Small intestine (tissue), 7 donors: ENCODE data around the gene AMBRA1. TPM values are rescaled to one million over a fixed set of nuclear protein-coding genes. Genes with fewer than 3 reads are reported as not detected.
A peak's percentile ranks its signal among the peaks of the same experiment; 100 is the strongest.

Source experiments
- DNase-seq, 2 donors: peaks; one replicate each; pipeline versions ENCODE4 v3.0.0 to v3.0.0-alpha.2; 2013
- FAIRE-seq: peaks from 2 replicates; lab custom pipeline; 2012; peaks lifted over from hg19 to GRCh38; lab: Jason Lieb, UNC
- H3K27ac ChIP-seq, 3 donors: one replicate each; pipeline ENCODE4 v1.5.1; 2013; ENCODE audit warnings: low read length in 2 of 3, mild to moderate bottlenecking in 2 of 3, control low read depth in 1 of 3, inconsistent platforms in 1 of 3, low read depth in 1 of 3, moderate library complexity in 1 of 3
- H3K27me3 ChIP-seq, 3 donors: one replicate each; pipeline ENCODE4 v1.6.1; 2013; ENCODE audit warnings: low read length in 3 of 3, inconsistent platforms in 1 of 3; ENCODE audit not compliant: control insufficient read depth in 3 of 3, insufficient read depth in 3 of 3
- H3K36me3 ChIP-seq, 3 donors: one replicate each; pipeline ENCODE4 v1.6.1; 2013; ENCODE audit warnings: low read length in 3 of 3, inconsistent platforms in 1 of 3, low read depth in 1 of 3, mild to moderate bottlenecking in 1 of 3, moderate library complexity in 1 of 3; ENCODE audit not compliant: control insufficient read depth in 3 of 3, insufficient read depth in 2 of 3
- H3K4me1 ChIP-seq, 3 donors: one replicate each; pipeline ENCODE4 v1.6.1; 2013; ENCODE audit warnings: low read length in 2 of 3, inconsistent platforms in 1 of 3, low read depth in 1 of 3, mild to moderate bottlenecking in 1 of 3, moderate library complexity in 1 of 3; ENCODE audit not compliant: control insufficient read depth in 3 of 3, insufficient read depth in 2 of 3
- H3K4me3 ChIP-seq, 3 donors: one replicate each; pipeline ENCODE4 v1.5.1; 2013; ENCODE audit warnings: low read length in 3 of 3, control low read depth in 1 of 3, inconsistent platforms in 1 of 3, low read depth in 1 of 3, mild to moderate bottlenecking in 1 of 3, moderate library complexity in 1 of 3
- H3K9me3 ChIP-seq, 2 donors: one replicate each; pipeline ENCODE4 v1.6.1; 2013; ENCODE audit warnings: low read depth in 1 of 2, low read length in 1 of 2; ENCODE audit not compliant: control insufficient read depth in 2 of 2, insufficient read depth in 1 of 2
- WGBS, 3 donors: extraction: QIAGEN DNeasy Blood & Tissue Kit; methylation state at CpG; one replicate each; pipeline ENCODE4 v1.1.7; 2013; 5-methylcytosine and 5-hydroxymethylcytosine counted together
- polyA plus RNA-seq, 4 donors: library from polyadenylated mRNA; stranded (reverse) in 3 of 4; unstranded in 1 of 4; fragments of 200-250 nt in 3 of 4; fragments of 120-200 nt in 1 of 4; gene quantifications; one replicate each; pipeline versions ENCODE4 v1.2.1 to v1.2.3, GENCODE V29; 2013
- donor health status: healthy with polysubstance abuse.
- donor health status: control.
- donor health status: control.
- donor health status: Bipolar disorder and iron deficiency.
- donor health status: healthy.

AMBRA1 gene
- polyA plus RNA-seq, 4 donors: 7.8 to 22.2 (median 12.6) TPM

- H3K4me3 ChIP-seq: no peak overlapping the region
- DNase-seq (peak; percentile 53 to 66), FAIRE-seq (no peak)
- peaks cover 0 to 17% (median 0%) of the 10 kb centered on the region in 3 donors for H3K36me3 ChIP-seq
- WGBS, 3 donors: 52 to 54% (median 53%) methylated on average over 4 of the region's 4 CpGs
- H3K27me3 ChIP-seq: no peaks in the 10 kb centered on the region
- H3K27ac ChIP-seq: no peak overlapping the region
- peaks cover 0 to 3% of the 10 kb centered on the region in 2 donors for H3K9me3 ChIP-seq
- H3K4me1 ChIP-seq: peaks cover 0 to 10% (median 2%) of the 10 kb centered on the region in 3 donors
These were observed 64.5 kb downstream of the AMBRA1 start for GRCh38 chr11:46529095-46529905.

GRCh38 chr11:46528445-46529094 lies 65.3 kb downstream of the AMBRA1 start:
- H3K27me3 ChIP-seq: no peaks in the 10 kb centered on the region
- peaks cover 2 to 16% (median 2%) of the 10 kb centered on the region in 3 donors for H3K4me1 ChIP-seq
- DNase-seq: no peak
- H3K27ac ChIP-seq: no peak overlapping the region
- no peak for FAIRE-seq
- peaks cover 0 to 17% (median 0%) of the 10 kb centered on the region in 3 donors for H3K36me3 ChIP-seq
- no peak overlapping the region for H3K4me3 ChIP-seq
- peaks cover 0 to 3% of the 10 kb centered on the region in 2 donors for H3K9me3 ChIP-seq
- WGBS, 3 donors: 79 to 84% (median 81%) methylated on average over 8 of the region's 8 CpGs

- DNase-seq (no peak), FAIRE-seq (no peak)
- Histone ChIP-seq H3K4me3 (no peak overlapping the region), H3K9me3 (peaks cover 0 to 3% of the 10 kb centered on the region in 2 donors), H3K36me3 (peaks cover 0 to 17% (median 0%) of the 10 kb centered on the region in 3 donors), H3K4me1 (peaks cover 3 to 21% (median 5%) of the 10 kb centered on the region in 3 donors), H3K27ac (no peak overlapping the region), H3K27me3 (no peaks in the 10 kb centered on the region)
- WGBS, 3 donors: 84 to 93% (median 90%) methylated on average over 1 of the region's 1 CpG
These were observed 66.2 kb downstream of the AMBRA1 start for GRCh38 chr11:46527591-46528130.

- Histone ChIP-seq H3K36me3 (peaks cover 0 to 18% (median 0%) of the 10 kb centered on the region in 3 donors), H3K9me3 (peaks cover 0 to 3% of the 10 kb centered on the region in 2 donors), H3K27ac (peak overlapping the region in 1 of 3 donors; percentile 13), H3K4me3 (no peak overlapping the region), H3K27me3 (no peaks in the 10 kb centered on the region), H3K4me1 (peaks cover 3 to 32% (median 5%) of the 10 kb centered on the region in 3 donors)
- 80 to 94% (median 83%) methylated on average over 2 of the region's 2 CpGs for WGBS, 3 donors
- no peak for FAIRE-seq
- peak; percentile 28 to 52 for DNase-seq
These were observed 67.3 kb downstream of the AMBRA1 start for GRCh38 chr11:46526216-46527215.

GRCh38 chr11:46524201-46524770 lies 69.5 kb downstream of the AMBRA1 start:
- Histone ChIP-seq H3K27me3 (no peaks in the 10 kb centered on the region), H3K9me3 (peaks cover 0 to 3% of the 10 kb centered on the region in 2 donors), H3K4me1 (peaks cover 5 to 41% (median 7%) of the 10 kb centered on the region in 3 donors), H3K27ac (no peak overlapping the region), H3K4me3 (no peak overlapping the region), H3K36me3 (peaks cover 0 to 17% (median 0%) of the 10 kb centered on the region in 3 donors)
- no peak for DNase-seq
- FAIRE-seq: no peak

- no peak for FAIRE-seq
- peaks cover 0 to 17% (median 0%) of the 10 kb centered on the region in 3 donors for H3K36me3 ChIP-seq
- WGBS, 3 donors: 54 to 62% (median 58%) methylated on average over 6 of the region's 6 CpGs
- peak overlapping the region in 1 of 3 donors; percentile 27 for H3K27ac ChIP-seq
- DNase-seq: no peak
- H3K4me1 ChIP-seq: peaks cover 5 to 43% (median 7%) of the 10 kb centered on the region in 3 donors
- no peak overlapping the region for H3K4me3 ChIP-seq
- H3K27me3 ChIP-seq: no peaks in the 10 kb centered on the region
- peaks cover 0 to 3% of the 10 kb centered on the region in 2 donors for H3K9me3 ChIP-seq
These were observed 70.5 kb downstream of the AMBRA1 start for GRCh38 chr11:46523290-46523689.

GRCh38 chr11:46522682-46523281 lies 71.0 kb downstream of the AMBRA1 start:
- H3K36me3 ChIP-seq: peaks cover 0 to 16% (median 0%) of the 10 kb centered on the region in 3 donors
- FAIRE-seq (no peak), DNase-seq (peak; percentile 40 to 75)
- H3K27me3 ChIP-seq: no peaks in the 10 kb centered on the region
- H3K4me3 ChIP-seq: no peak overlapping the region
- WGBS, 3 donors: 28 to 58% (median 43%) methylated on average over 5 of the region's 5 CpGs
- peaks cover 5 to 43% (median 7%) of the 10 kb centered on the region in 3 donors for H3K4me1 ChIP-seq
- H3K9me3 ChIP-seq: peaks cover 0 to 3% of the 10 kb centered on the region in 2 donors
- peak overlapping the region in 2 of 3 donors; percentile 25 to 27 for H3K27ac ChIP-seq
